WTC11 (cell line): ENCODE measurements around the gene AIDA. TPM values are rescaled to one million over a fixed set of nuclear protein-coding genes. Genes with fewer than 3 reads are reported as not detected.
"Not testable (repeated sequence)": the region's sequence is repeated elsewhere in the genome, so short reads cannot be mapped to it uniquely, and the experiment has no call there.

Experiments
- ATAC-seq: fragments of 200-7000 bp; cut with Tn5 transposase; 2 replicates; pipeline ENCODE4 v1.10.0; 2021; ENCODE audit warnings: mild to moderate bottlenecking, moderate library complexity
- CTCF ChIA-PET: fragments of 300-600 bp; sonication (Branson Sonifier 250); formaldehyde crosslinking; loops from one replicate; lab custom pipeline; 2021; ENCODE audit warnings: antibody characterized with exemption; lab: Charles Lee
- POLR2A ChIA-PET: fragments of 350-600 bp; sonication (Branson Sonifier 250); formaldehyde crosslinking; loops from one replicate; lab custom pipeline; 2021; ENCODE audit warnings: antibody characterized with exemption; lab: Charles Lee
- DNase-seq: peaks from one replicate; pipeline ENCODE4 v3.0.0; 2021; ENCODE audit warnings: low spot score
- H3K27ac Mint-ChIP-seq: 2 replicates; pipeline ENCODE4 v1.8.0; 2021; ENCODE audit warnings: mixed read lengths
- H3K27me3 Mint-ChIP-seq: 2 replicates; pipeline ENCODE4 v1.8.0; 2021; ENCODE audit warnings: low read depth, mild to moderate bottlenecking, moderate library complexity, mixed read lengths
- H3K36me3 Mint-ChIP-seq: 2 replicates; pipeline ENCODE4 v1.8.0; 2021; ENCODE audit warnings: mixed read lengths
- H3K4me1 Mint-ChIP-seq: 2 replicates; pipeline ENCODE4 v1.8.0; 2022; ENCODE audit warnings: mixed read lengths
- H3K4me3 Mint-ChIP-seq: 2 replicates; pipeline ENCODE4 v1.8.0; 2021; ENCODE audit warnings: mild to moderate bottlenecking, moderate library complexity, mixed read lengths
- H3K9me3 Mint-ChIP-seq: 2 replicates; pipeline ENCODE4 v1.8.0; 2021; ENCODE audit warnings: mixed read lengths
- ATF1 ChIP-seq: sonication (generic); formaldehyde crosslinking; IDR thresholded peaks from 2 replicates; pipeline ENCODE4 v1.8.1; 2023; ENCODE audit warnings: mild to moderate bottlenecking, moderate library complexity, missing genetic modification reagents
- ATF3 ChIP-seq: sonication (generic); formaldehyde crosslinking; conservative IDR thresholded peaks from 2 replicates; pipeline ENCODE4 v1.8.1; 2022; ENCODE audit warnings: mild to moderate bottlenecking, missing genetic modification reagents
- ATF6 ChIP-seq: sonication (generic); formaldehyde crosslinking; IDR thresholded peaks from 2 replicates; pipeline ENCODE4 v1.8.1; 2023; ENCODE audit warnings: mild to moderate bottlenecking, missing genetic modification reagents
- ELF4 ChIP-seq: sonication (generic); formaldehyde crosslinking; IDR thresholded peaks from 2 replicates; pipeline ENCODE4 v1.8.1; 2022; ENCODE audit warnings: low read depth, mild to moderate bottlenecking, moderate library complexity, missing genetic modification reagents
- EMX1 ChIP-seq: fragments of 250-450 bp; sonication (Bioruptor Pico); IDR thresholded peaks from 2 replicates; pipeline ENCODE4 v1.8.0; 2021; ENCODE audit warnings: mild to moderate bottlenecking
- ESRRA ChIP-seq: sonication (generic); formaldehyde crosslinking; IDR thresholded peaks from 2 replicates; pipeline ENCODE4 v1.8.1; 2022; ENCODE audit warnings: mild to moderate bottlenecking, missing genetic modification reagents, borderline replicate concordance
- GTF2I ChIP-seq: fragments of 250-450 bp; sonication (Bioruptor Pico); conservative IDR thresholded peaks from 2 replicates; pipeline ENCODE4 v1.4.0; 2021; ENCODE audit warnings: mild to moderate bottlenecking
- HMGA2 ChIP-seq: fragments of 250-450 bp; sonication (Bioruptor Pico); IDR thresholded peaks from 2 replicates; pipeline ENCODE4 v1.4.0; 2021; ENCODE audit warnings: mild to moderate bottlenecking, moderate library complexity
- IRF2 ChIP-seq: sonication (generic); formaldehyde crosslinking; IDR thresholded peaks from 2 replicates; pipeline ENCODE4 v1.8.0; 2022; ENCODE audit warnings: low read depth, missing genetic modification reagents, borderline replicate concordance
- MAX ChIP-seq: sonication (generic); formaldehyde crosslinking; IDR thresholded peaks from 2 replicates; pipeline ENCODE4 v1.8.0; 2022; ENCODE audit warnings: mild to moderate bottlenecking, missing genetic modification reagents
- MLX ChIP-seq: sonication (generic); formaldehyde crosslinking; IDR thresholded peaks from 2 replicates; pipeline ENCODE4 v1.8.1; 2023; ENCODE audit warnings: mild to moderate bottlenecking, missing genetic modification reagents, moderate library complexity
- MXD4 ChIP-seq: fragments of 250-450 bp; sonication (Bioruptor Pico); IDR thresholded peaks from 2 replicates; pipeline ENCODE4 v1.8.0; 2021; ENCODE audit warnings: mild to moderate bottlenecking, moderate library complexity, borderline replicate concordance
- MYBL2 ChIP-seq: sonication (generic); formaldehyde crosslinking; IDR thresholded peaks from 2 replicates; pipeline ENCODE4 v1.8.1; 2023; ENCODE audit warnings: mild to moderate bottlenecking, moderate library complexity, missing genetic modification reagents
- NFYB ChIP-seq: sonication (generic); formaldehyde crosslinking; conservative IDR thresholded peaks from 2 replicates; pipeline ENCODE4 v1.8.0; 2022; ENCODE audit warnings: low read depth, missing genetic modification reagents
- SOX15 ChIP-seq: fragments of 250-450 bp; sonication (Bioruptor Pico); IDR thresholded peaks from 2 replicates; pipeline ENCODE4 v1.9.0; 2021; ENCODE audit warnings: mild to moderate bottlenecking
- TCF7 ChIP-seq: sonication (generic); formaldehyde crosslinking; IDR thresholded peaks from 2 replicates; pipeline ENCODE4 v1.8.0; 2022; ENCODE audit warnings: mild to moderate bottlenecking, low read depth, missing genetic modification reagents, moderate library complexity
- ZNF219 ChIP-seq: sonication (generic); formaldehyde crosslinking; IDR thresholded peaks from 2 replicates; pipeline ENCODE4 v1.8.0; 2023; ENCODE audit warnings: missing genetic modification reagents, mild to moderate bottlenecking, borderline replicate concordance
- ZNF281 ChIP-seq: sonication (generic); formaldehyde crosslinking; IDR thresholded peaks from 2 replicates; pipeline ENCODE4 v1.8.0; 2023; ENCODE audit warnings: mild to moderate bottlenecking, missing genetic modification reagents
- ZNF317 ChIP-seq: sonication (generic); formaldehyde crosslinking; IDR thresholded peaks from 2 replicates; pipeline ENCODE4 v1.8.1; 2023; ENCODE audit warnings: low read depth, mild to moderate bottlenecking, moderate library complexity, missing genetic modification reagents, borderline replicate concordance
- ZNF396 ChIP-seq: fragments of 250-450 bp; sonication (Bioruptor Pico); IDR thresholded peaks from 2 replicates; pipeline ENCODE4 v1.8.0; 2021; ENCODE audit warnings: mild to moderate bottlenecking, moderate library complexity, borderline replicate concordance
- ZSCAN18 ChIP-seq: fragments of 250-450 bp; sonication (Bioruptor Pico); IDR thresholded peaks from 2 replicates; pipeline ENCODE4 v2.1.2; 2022; ENCODE audit warnings: mild to moderate bottlenecking, moderate library complexity
- total RNA-seq: library from RNA; stranded (reverse); gene quantifications from 3 replicates; pipeline ENCODE4 v1.2.3, GENCODE V29; 2021

Gene AIDA
- total RNA-seq, 1 experiment from 2014 or later, result 81.2 TPM

- no peak for TF ChIP-seq MAX (CRISPR knock-in tag)
Measured at GRCh38 chr1:222680080-222680479, 32.2 kb downstream of the AIDA start (continued).

- H3K36me3 Mint-ChIP-seq, result peaks cover 49% of the 10 kb centered on the region
- H3K27ac Mint-ChIP-seq, result no peak overlapping the region
- H3K9me3 Mint-ChIP-seq, result no peaks in the 10 kb centered on the region
- TF ChIP-seq ATF1 (no peak), ATF6 (CRISPR knock-in tag) (no peak), EMX1 (no peak), ELF4 (CRISPR knock-in tag) (no peak)
- H3K4me1 Mint-ChIP-seq, result no peaks in the 10 kb centered on the region
- no peaks in the 10 kb centered on the region for H3K27me3 Mint-ChIP-seq
- ChIA-PET CTCF (interaction anchor here (1.5 kb wide), 1 partner anchor 454 kb away, joined by 3 read pairs; no protein-coding TSS in a partner anchor), POLR2A (no interaction called here)
- H3K4me3 Mint-ChIP-seq, result no peak overlapping the region
- no peak for ATAC-seq
- no peak for DNase-seq
Measured at GRCh38 chr1:222670110-222670509, 42.2 kb downstream of the AIDA start.

GRCh38 chr1:222669107-222669506, 43.2 kb downstream of the AIDA start:
- POLR2A ChIA-PET, H3K27me3 Mint-ChIP-seq, H3K9me3 Mint-ChIP-seq, H3K27ac Mint-ChIP-seq, CTCF ChIA-PET, H3K4me3 Mint-ChIP-seq, ATAC-seq, DNase-seq, H3K4me1 Mint-ChIP-seq: not testable (repeated sequence)
- H3K36me3 Mint-ChIP-seq, result peaks cover 48% of the 10 kb centered on the region

GRCh38 chr1:222668184-222668583, 44.1 kb downstream of the AIDA start:
- H3K4me3 Mint-ChIP-seq, POLR2A ChIA-PET, ATAC-seq, CTCF ChIA-PET, H3K27me3 Mint-ChIP-seq, H3K9me3 Mint-ChIP-seq, H3K4me1 Mint-ChIP-seq, DNase-seq, H3K27ac Mint-ChIP-seq: not testable (repeated sequence)
- peaks cover 52% of the 10 kb centered on the region for H3K36me3 Mint-ChIP-seq

GRCh38 chr1:222665964-222666363, 46.3 kb downstream of the AIDA start:
- ChIA-PET CTCF (no interaction called here), POLR2A (no interaction called here)
- Mint-ChIP-seq H3K27ac (no peak overlapping the region), H3K9me3 (no peaks in the 10 kb centered on the region), H3K4me3 (no peak overlapping the region), H3K4me1 (no peaks in the 10 kb centered on the region), H3K27me3 (no peaks in the 10 kb centered on the region), H3K36me3 (peaks cover 62% of the 10 kb centered on the region)
- DNase-seq (no peak), ATAC-seq (no peak)
- TF ChIP-seq ATF3 (no peak), SOX15 (CRISPR knock-in tag) (no peak), IRF2 (no peak), MXD4 (no peak), HMGA2 (CRISPR knock-in tag) (no peak), ZSCAN18 (CRISPR knock-in tag) (no peak), GTF2I (CRISPR knock-in tag) (no peak), ZNF219 (CRISPR knock-in tag) (no peak), ZNF281 (CRISPR knock-in tag) (no peak), ESRRA (CRISPR knock-in tag) (no peak), ZNF396 (CRISPR knock-in tag) (no peak), MYBL2 (CRISPR knock-in tag) (no peak), ZNF317 (CRISPR knock-in tag) (no peak), MLX (CRISPR knock-in tag) (no peak), NFYB (no peak), TCF7 (no peak), MAX (CRISPR knock-in tag) (no peak)
